ENCODE data around the gene DSTYK.

Gene DSTYK

DNA sequence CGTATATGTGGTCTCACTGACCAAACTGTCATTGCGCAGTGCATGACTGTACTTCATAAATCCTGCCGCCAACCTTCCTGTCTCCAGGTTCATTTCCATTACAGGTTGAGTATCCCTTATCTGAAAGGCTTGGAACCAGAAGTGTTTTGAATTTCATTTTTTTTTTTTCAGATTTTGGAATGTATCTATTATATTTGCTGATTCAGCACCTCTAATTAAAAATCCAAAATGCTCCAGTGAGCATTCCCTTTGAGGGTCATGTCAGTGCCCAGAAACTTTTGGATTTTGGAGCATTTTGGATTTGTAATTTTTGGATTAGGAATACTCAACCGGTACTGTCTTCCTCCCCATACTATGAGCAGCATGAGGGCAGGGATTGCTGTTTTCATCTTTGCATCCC is 59.0 kb downstream of the DSTYK start:
- H3K9me3 ChIP-seq (ENCODE audit: control insufficient read depth, low read length) = peaks cover 13% of the 10 kb centered on the region
- H3K36me3 ChIP-seq (ENCODE audit: control insufficient read depth in 1 of 2, insufficient read depth in 2 of 2, low read depth in 1 of 2, low read length in 2 of 2) = peaks cover 34 to 86% of the 10 kb centered on the region in 2 experiments
- H3K14ac ChIP-seq (ENCODE audit: low read length in 2 of 2) = no peak overlapping the region
- no peak overlapping the region for H2AFZ ChIP-seq (ENCODE audit: low read depth, low read length)
- H3K4me2 ChIP-seq (ENCODE audit: low read length, poor library complexity, severe bottlenecking) = no peak overlapping the region
- H3K4ac ChIP-seq (ENCODE audit: low read depth in 1 of 2, low read length in 2 of 2) = no peak overlapping the region
- no peak overlapping the region for H2BK120ac ChIP-seq (ENCODE audit: low read depth, low read length)
- peaks cover 2% of the 10 kb centered on the region for H3K4me1 ChIP-seq (ENCODE audit: control insufficient read depth, insufficient read depth, low read depth, low read length)
- no peak overlapping the region for H2BK12ac ChIP-seq (ENCODE audit: low read length in 2 of 2)
- H3K9ac ChIP-seq (ENCODE audit: low read length) = no peak overlapping the region
- no peaks in the 10 kb centered on the region for H3K79me1 ChIP-seq (replicated peaks; ENCODE audit: low read length, poor library complexity, severe bottlenecking)
- no peak overlapping the region for H4K91ac ChIP-seq (ENCODE audit: low read length)
- H3K27me3 ChIP-seq (ENCODE audit: control insufficient read depth in 1 of 2, insufficient read depth in 1 of 2, low read length in 2 of 2) = no peaks in the 10 kb centered on the region
- no peak overlapping the region for H3K27ac ChIP-seq (ENCODE audit: low read length, poor library complexity, severe bottlenecking)
- H3K4me3 ChIP-seq (ENCODE audit: insufficient read depth in 1 of 2, low read depth in 1 of 2, low read length in 2 of 2) = no peak overlapping the region
- DNase-seq = no peak
- no peak overlapping the region for H3K18ac ChIP-seq (ENCODE audit: low read depth in 1 of 2, low read length in 2 of 2)
- H2BK5ac ChIP-seq (ENCODE audit: low read depth, low read length, poor library complexity, severe bottlenecking) = no peak overlapping the region
- no peak overlapping the region for H2BK15ac ChIP-seq (ENCODE audit: low read depth, poor library complexity, severe bottlenecking)
- 100% methylated on average over 3 of the region's 4 CpGs for WGBS
- no peak overlapping the region for H2AK5ac ChIP-seq (ENCODE audit: low read length, severe bottlenecking)
- no peak overlapping the region for H3K23ac ChIP-seq (ENCODE audit: low read length in 2 of 2)
- no peak overlapping the region for H4K8ac ChIP-seq (ENCODE audit: low read length)

DNA sequence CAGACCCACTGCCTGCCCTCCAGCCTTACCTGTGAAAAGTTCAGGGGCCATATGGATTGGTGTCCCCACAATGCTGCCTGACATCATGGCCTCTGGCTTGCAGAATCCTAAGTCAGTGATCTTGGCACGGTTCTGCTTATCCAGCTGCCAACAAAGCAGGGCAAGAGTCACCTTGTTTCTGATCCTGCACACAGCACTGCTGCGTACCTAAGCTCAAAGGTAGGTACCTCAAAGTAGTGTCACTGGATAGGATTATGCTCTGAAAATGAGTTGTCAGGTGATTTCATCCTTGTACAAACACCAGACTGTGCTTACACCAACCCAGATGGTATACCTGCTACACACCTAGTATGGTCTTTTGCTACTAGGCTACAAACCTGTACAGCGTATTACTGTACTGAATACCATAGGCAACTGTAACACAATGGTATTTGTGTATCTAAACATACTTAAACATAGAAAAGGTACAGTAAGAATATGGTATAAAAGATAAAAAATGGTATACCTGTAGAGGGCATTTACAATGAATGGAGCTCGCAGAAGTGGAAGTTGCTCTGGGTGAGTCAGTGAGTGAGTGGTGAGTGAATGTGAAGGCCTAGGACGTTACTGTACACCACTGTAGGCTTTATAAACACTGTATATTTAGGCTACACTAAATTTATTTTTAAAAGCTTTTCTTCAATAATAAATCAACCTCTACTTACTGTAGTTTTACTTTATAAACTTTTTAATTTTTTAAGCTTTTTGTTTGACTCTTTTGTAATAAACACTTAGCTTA is 60.7 kb downstream of the DSTYK start:
- Histone ChIP-seq H3K27me3 (ENCODE audit: control insufficient read depth in 1 of 2, insufficient read depth in 1 of 2, low read length in 2 of 2) (no peaks in the 10 kb centered on the region), H3K36me3 (ENCODE audit: control insufficient read depth in 1 of 2, insufficient read depth in 2 of 2, low read depth in 1 of 2, low read length in 2 of 2) (peaks cover 21 to 80% of the 10 kb centered on the region in 2 experiments), H3K4ac (ENCODE audit: low read depth in 1 of 2, low read length in 2 of 2) (no peak overlapping the region), H3K4me2 (ENCODE audit: low read length, poor library complexity, severe bottlenecking) (no peak overlapping the region), H3K4me1 (ENCODE audit: control insufficient read depth, insufficient read depth, low read depth, low read length) (peaks cover 6% of the 10 kb centered on the region), H3K18ac (ENCODE audit: low read depth in 1 of 2, low read length in 2 of 2) (no peak overlapping the region), H2BK5ac (ENCODE audit: low read depth, low read length, poor library complexity, severe bottlenecking) (no peak overlapping the region), H3K79me1 (replicated peaks; ENCODE audit: low read length, poor library complexity, severe bottlenecking) (no peaks in the 10 kb centered on the region), H2BK120ac (ENCODE audit: low read depth, low read length) (no peak overlapping the region), H4K8ac (ENCODE audit: low read length) (no peak overlapping the region), H2AFZ (ENCODE audit: low read depth, low read length) (no peak overlapping the region), H2AK5ac (ENCODE audit: low read length, severe bottlenecking) (no peak overlapping the region), H3K9me3 (ENCODE audit: control insufficient read depth, low read length) (peaks cover 3% of the 10 kb centered on the region), H2BK15ac (ENCODE audit: low read depth, poor library complexity, severe bottlenecking) (no peak overlapping the region), H3K14ac (ENCODE audit: low read length in 2 of 2) (no peak overlapping the region), H3K4me3 (ENCODE audit: insufficient read depth in 1 of 2, low read depth in 1 of 2, low read length in 2 of 2) (no peak overlapping the region), H3K9ac (ENCODE audit: low read length) (no peak overlapping the region), H4K91ac (ENCODE audit: low read length) (no peak overlapping the region), H3K27ac (ENCODE audit: low read length, poor library complexity, severe bottlenecking) (no peak overlapping the region), H3K23ac (ENCODE audit: low read length in 2 of 2) (no peak overlapping the region), H2BK12ac (ENCODE audit: low read length in 2 of 2) (no peak overlapping the region)
- DNase-seq = no peak
- 100% methylated on average over 3 of the region's 5 CpGs for WGBS

DNA sequence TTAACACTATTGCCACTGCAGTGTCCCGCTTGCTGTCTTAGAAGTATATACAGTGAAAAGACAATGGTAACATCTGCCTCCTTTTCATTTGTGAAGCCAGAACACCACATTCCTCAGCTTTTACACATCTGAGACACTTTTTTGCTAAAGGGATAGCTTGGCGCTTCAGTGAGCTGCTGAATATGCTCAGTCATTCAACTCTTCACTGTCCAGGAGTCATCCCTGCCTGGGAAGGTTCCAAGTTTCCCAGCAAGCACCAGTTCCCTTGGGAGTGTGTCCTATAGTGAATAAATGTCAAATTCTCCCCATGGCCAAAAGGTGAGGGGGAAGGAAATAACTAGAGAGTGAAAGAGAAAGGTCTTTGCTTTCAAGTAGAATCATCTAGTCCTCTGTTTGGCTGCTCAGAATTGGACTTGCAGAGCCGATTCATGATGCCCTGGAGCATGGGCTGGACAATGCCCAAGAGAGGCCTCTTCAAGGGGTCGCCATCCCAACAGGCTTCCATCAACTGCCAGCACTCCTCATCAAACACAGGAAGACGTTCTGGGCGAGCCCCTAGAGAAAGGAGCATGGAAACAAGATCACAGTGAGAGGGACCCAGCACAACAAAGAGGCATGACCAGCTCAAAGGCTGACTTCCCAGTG is 64.2 kb downstream of the DSTYK start:
- H3K4ac ChIP-seq (ENCODE audit: low read depth in 1 of 2, low read length in 2 of 2) = no peak overlapping the region
- no peak overlapping the region for H2BK12ac ChIP-seq (ENCODE audit: low read length in 2 of 2)
- no peaks in the 10 kb centered on the region for H3K27me3 ChIP-seq (ENCODE audit: control insufficient read depth in 1 of 2, insufficient read depth in 1 of 2, low read length in 2 of 2)

DNA sequence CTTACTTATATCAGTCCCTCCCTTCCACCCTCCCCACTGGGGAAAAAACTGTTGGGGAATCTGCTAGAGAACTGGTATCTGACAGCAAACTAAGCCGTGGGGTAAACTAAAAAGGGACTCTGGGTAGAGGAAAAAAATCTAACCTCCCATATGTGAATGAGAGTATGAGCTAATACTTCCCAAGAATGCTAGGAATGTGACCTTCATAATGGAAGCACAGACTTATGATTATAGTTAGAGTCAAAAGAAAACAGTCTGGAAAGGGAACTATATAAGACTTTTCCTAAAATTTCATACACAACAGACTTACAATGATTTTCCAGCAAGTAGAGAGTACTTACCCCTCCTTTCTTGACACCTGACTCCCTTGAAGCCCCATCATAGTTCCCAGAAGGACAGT is 66.8 kb downstream of the DSTYK start:
- Histone ChIP-seq H3K4me1 (ENCODE audit: control insufficient read depth, insufficient read depth, low read depth, low read length) (peaks cover 15% of the 10 kb centered on the region), H2BK12ac (ENCODE audit: low read length in 2 of 2) (no peak overlapping the region), H3K4ac (ENCODE audit: low read depth in 1 of 2, low read length in 2 of 2) (no peak overlapping the region), H3K27ac (ENCODE audit: low read length, poor library complexity, severe bottlenecking) (peak overlapping the region; percentile 97), H4K91ac (ENCODE audit: low read length) (no peak overlapping the region), H3K9me3 (ENCODE audit: control insufficient read depth, low read length) (no peaks in the 10 kb centered on the region), H2BK15ac (ENCODE audit: low read depth, poor library complexity, severe bottlenecking) (no peak overlapping the region), H4K8ac (ENCODE audit: low read length) (no peak overlapping the region), H2AK5ac (ENCODE audit: low read length, severe bottlenecking) (no peak overlapping the region), H3K36me3 (ENCODE audit: control insufficient read depth in 1 of 2, insufficient read depth in 2 of 2, low read depth in 1 of 2, low read length in 2 of 2) (peaks cover 3 to 32% of the 10 kb centered on the region in 2 experiments), H3K23ac (ENCODE audit: low read length in 2 of 2) (no peak overlapping the region), H3K18ac (ENCODE audit: low read depth in 1 of 2, low read length in 2 of 2) (no peak overlapping the region), H3K79me1 (replicated peaks; ENCODE audit: low read length, poor library complexity, severe bottlenecking) (no peaks in the 10 kb centered on the region), H3K4me3 (ENCODE audit: insufficient read depth in 1 of 2, low read depth in 1 of 2, low read length in 2 of 2) (peak overlapping the region in 1 of 2 experiments; percentile 4), H3K14ac (ENCODE audit: low read length in 2 of 2) (no peak overlapping the region), H3K9ac (ENCODE audit: low read length) (peak overlapping the region; percentile 64), H2AFZ (ENCODE audit: low read depth, low read length) (no peak overlapping the region), H3K27me3 (ENCODE audit: control insufficient read depth in 1 of 2, insufficient read depth in 1 of 2, low read length in 2 of 2) (no peaks in the 10 kb centered on the region), H3K4me2 (ENCODE audit: low read length, poor library complexity, severe bottlenecking) (no peak overlapping the region), H2BK120ac (ENCODE audit: low read depth, low read length) (no peak overlapping the region), H2BK5ac (ENCODE audit: low read depth, low read length, poor library complexity, severe bottlenecking) (no peak overlapping the region)
- DNase-seq = peak; percentile 40
- no CpG with 5 or more reads among the region's 1 CpG for WGBS

More for the DNA sequence above, 64.2 kb downstream of the DSTYK start:
- no peak overlapping the region for H3K4me3 ChIP-seq (ENCODE audit: insufficient read depth in 1 of 2, low read depth in 1 of 2, low read length in 2 of 2)
- peak overlapping the region; percentile 81 for H3K27ac ChIP-seq (ENCODE audit: low read length, poor library complexity, severe bottlenecking)
- H3K14ac ChIP-seq (ENCODE audit: low read length in 2 of 2) = no peak overlapping the region
- no peak overlapping the region for H4K8ac ChIP-seq (ENCODE audit: low read length)
- H3K79me1 ChIP-seq (replicated peaks; ENCODE audit: low read length, poor library complexity, severe bottlenecking) = no peaks in the 10 kb centered on the region
- no peak overlapping the region for H2AFZ ChIP-seq (ENCODE audit: low read depth, low read length)
- no peak overlapping the region for H3K4me2 ChIP-seq (ENCODE audit: low read length, poor library complexity, severe bottlenecking)
- 89% methylated on average over 6 of the region's 6 CpGs for WGBS
- no peak overlapping the region for H3K23ac ChIP-seq (ENCODE audit: low read length in 2 of 2)
- peak overlapping the region; percentile 1 for H2BK5ac ChIP-seq (ENCODE audit: low read depth, low read length, poor library complexity, severe bottlenecking)
- H3K9me3 ChIP-seq (ENCODE audit: control insufficient read depth, low read length) = no peaks in the 10 kb centered on the region
- H3K9ac ChIP-seq (ENCODE audit: low read length) = peak overlapping the region; percentile 52
- H2AK5ac ChIP-seq (ENCODE audit: low read length, severe bottlenecking) = no peak overlapping the region
- peaks cover 8 to 55% of the 10 kb centered on the region in 2 experiments for H3K36me3 ChIP-seq (ENCODE audit: control insufficient read depth in 1 of 2, insufficient read depth in 2 of 2, low read depth in 1 of 2, low read length in 2 of 2)
- peak; percentile 43 for DNase-seq
- H3K18ac ChIP-seq (ENCODE audit: low read depth in 1 of 2, low read length in 2 of 2) = no peak overlapping the region
- H4K91ac ChIP-seq (ENCODE audit: low read length) = no peak overlapping the region
- no peak overlapping the region for H2BK15ac ChIP-seq (ENCODE audit: low read depth, poor library complexity, severe bottlenecking)
- no peak overlapping the region for H2BK120ac ChIP-seq (ENCODE audit: low read depth, low read length)
- peaks cover 11% of the 10 kb centered on the region for H3K4me1 ChIP-seq (ENCODE audit: control insufficient read depth, insufficient read depth, low read depth, low read length)

Measured in mesenchymal stem cell (in vitro differentiated cells and primary cell).